GM12865 (cell line): ENCODE measurements around the gene GPA33.

ENCODE experiments used
- DNase-seq: peaks from one replicate; pipeline ENCODE4 v3.0.0; 2010; ENCODE audit warnings: low read depth
- H3K4me3 ChIP-seq: 2 replicates; pipeline ENCODE4 v1.5.1; 2011; ENCODE audit warnings: mild to moderate bottlenecking, low read depth, low read length, control low read depth
- CTCF ChIP-seq: IDR thresholded peaks from 2 replicates; pipeline ENCODE4 v1.5.1; 2011; ENCODE audit warnings: low read length, control low read depth, low read depth, inconsistent platforms; ENCODE audit not compliant: insufficient read depth; ENCODE audit errors: missing control alignments

The GPA33 gene

GRCh38 chr1:167126811-167127210 lies 36.6 kb upstream of the GPA33 start:
- TF ChIP-seq CTCF, result no peak
- H3K4me3 ChIP-seq, result no peak overlapping the region
- DNase-seq, result no peak

DNA sequence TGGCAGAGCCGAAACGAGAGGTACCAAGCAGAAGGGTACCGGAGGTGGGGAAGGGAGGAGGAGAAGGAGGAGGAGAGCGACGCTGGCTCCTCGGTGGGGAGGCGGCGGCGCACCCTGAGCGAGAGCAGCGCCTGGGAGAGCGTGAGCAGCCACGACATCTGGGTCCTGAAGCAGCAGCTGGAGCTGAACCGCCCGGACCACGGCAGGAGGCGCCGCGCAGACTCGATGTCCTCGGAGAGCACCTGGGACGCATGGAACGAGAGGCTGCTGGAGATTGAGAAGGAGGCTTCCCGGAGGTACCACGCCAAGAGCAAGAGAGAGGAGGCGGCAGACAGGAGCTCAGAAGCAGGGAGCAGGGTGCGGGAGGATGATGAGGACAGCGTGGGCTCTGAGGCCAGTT lies 36.1 kb upstream of the GPA33 start:
- H3K4me3 ChIP-seq, result no peak overlapping the region
- DNase-seq, result no peak
- no peak for TF ChIP-seq CTCF

DNA sequence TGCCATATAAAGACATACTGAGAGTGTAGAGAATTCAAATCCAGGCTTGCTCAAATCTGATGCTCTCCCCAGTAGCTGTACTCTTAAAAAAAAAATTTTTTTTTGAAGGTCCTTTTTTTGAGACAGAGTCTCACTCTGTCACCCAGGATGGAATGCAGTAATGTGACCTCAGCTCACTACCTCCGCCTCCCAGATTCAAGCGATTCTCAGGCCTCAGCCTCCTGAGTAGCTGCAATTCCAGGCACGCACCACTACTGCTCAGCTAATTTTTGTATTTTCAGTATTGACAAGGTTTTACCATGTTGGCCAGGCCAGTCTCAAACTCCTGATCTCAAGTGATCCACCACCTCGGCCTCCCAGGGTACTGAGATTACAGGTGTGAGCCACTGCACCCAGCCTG lies 32.4 kb upstream of the GPA33 start:
- no peak for DNase-seq
- no peak for TF ChIP-seq CTCF
- H3K4me3 ChIP-seq, result no peak overlapping the region

DNA sequence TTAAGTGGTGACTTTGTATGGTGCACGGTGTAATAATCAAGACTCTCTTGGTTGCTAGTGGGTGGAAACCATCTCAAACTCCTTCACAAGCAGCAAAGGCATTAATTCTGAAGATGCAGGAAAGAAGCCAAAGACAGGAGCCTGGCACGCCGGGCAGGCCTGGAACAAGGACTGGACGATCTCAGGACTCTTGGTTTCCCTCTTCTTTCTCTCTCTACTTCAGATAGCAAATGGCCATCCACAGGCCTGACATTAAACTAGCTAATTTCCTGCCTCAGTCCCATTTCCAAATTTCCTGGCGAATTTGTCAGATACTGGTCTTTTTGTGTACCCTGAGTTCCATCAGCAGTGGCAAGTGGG lies 31.9 kb upstream of the GPA33 start:
- H3K4me3 ChIP-seq, result no peak overlapping the region
- DNase-seq, result no peak
- TF ChIP-seq CTCF, result no peak

DNA sequence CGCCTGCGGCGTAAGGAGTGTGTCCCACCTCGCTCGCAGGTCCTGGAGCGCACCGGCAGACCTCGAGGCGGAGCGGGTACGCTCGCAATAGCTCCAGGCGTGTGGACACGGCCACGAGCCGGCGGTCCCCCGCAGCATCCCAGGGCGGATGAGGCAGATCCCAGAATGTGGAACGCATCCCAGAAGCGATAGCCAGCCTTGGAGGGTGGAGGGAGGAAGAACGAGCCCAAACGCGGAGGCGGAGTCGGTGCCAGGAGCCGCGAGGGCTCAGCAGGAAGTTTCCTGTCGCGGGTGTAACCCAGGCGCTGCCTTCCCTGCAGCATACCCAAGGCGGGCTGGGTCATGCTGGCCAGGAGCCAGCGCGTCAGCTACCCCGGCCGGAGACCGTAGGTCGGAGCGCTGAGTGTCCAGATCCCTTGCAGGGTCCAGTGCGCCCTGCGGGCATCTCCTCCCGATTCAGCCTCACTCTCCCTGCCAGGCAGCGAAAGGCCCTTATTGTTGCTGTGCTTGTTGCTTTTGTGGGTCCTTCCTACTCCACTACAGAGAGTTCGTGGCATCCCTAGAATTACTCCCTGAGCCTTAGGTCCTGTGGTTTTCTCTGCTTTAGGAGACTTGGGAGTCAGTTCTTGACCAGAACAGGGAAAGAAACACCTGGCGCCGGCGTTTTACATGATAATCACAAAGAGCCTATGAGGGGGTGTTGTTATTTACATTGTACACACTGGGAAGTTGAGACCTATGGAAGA lies 31.4 kb upstream of the GPA33 start:
- DNase-seq, result no peak
- H3K4me3 ChIP-seq, result no peak overlapping the region
- TF ChIP-seq CTCF, result no peak

- no peak for DNase-seq
- TF ChIP-seq CTCF, result no peak
- no peak overlapping the region for H3K4me3 ChIP-seq
These were observed 30.7 kb upstream of the GPA33 start for GRCh38 chr1:167120899-167121298.

GRCh38 chr1:167119696-167120095 lies 29.5 kb upstream of the GPA33 start:
- no peak for DNase-seq
- TF ChIP-seq CTCF, result no peak
- no peak overlapping the region for H3K4me3 ChIP-seq
